ENCODE measurements around the gene TEX38.
"Not testable (repeated sequence)": the region's sequence is repeated elsewhere in the genome, so short reads cannot be mapped to it uniquely, and the experiment has no call there.

Gene TEX38

DNA sequence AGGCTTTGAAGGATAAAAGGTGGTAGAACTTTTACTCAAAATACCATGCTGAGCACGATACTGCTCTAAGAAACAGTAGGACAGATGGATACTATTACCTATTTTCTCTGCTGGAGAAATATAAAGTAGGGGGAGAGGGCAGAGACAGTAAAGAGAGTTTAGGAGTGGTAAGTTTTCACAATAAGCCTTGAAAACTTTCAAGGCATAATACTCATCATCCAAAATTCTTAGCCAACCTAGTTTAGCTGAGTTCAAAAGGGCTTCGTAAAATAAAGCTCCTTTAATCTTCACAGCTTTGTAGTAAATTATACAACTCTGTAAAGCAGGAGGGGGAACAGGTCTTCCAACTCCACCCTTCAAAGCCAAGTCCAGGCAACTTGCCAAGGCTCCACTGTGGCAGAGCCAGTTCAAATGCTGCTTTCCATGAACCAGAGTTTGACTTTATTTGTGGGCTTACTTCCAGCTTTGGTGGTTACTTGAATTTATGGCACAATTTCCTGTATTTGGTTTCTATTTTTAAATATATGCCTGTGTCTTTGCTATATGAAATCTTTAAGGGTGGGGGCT is 15.5 kb downstream of the TEX38 start:
- DNase-seq (ENCODE audit: low read depth in 2 of 3, low spot score in 1 of 3): no peak

DNA sequence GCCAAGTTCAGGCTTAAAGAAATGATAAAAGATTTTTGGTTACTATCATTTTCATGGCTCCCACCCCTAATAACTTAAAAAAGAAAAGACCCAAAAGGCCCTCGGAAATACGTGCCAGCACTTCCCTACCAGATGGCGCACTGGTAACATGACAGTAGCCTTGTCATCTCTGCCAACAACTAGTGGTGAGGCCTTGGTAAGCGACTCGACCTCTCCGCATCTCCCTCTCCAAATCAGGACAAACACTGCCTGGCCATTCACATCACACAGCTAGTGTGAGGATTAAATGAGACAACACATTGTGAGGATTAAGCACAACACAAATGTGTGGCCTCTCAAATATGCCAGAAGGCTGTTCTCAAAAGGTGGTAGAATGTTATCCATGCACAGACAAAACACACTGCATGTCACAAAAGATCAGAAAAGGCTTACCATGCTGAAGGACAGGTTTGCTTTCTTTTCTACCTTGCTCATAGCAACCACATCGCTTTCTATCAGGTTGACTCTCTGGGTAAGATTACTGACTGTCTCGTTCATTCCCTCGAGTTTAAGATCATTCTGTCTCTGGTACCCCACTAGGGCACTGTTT is 16.4 kb downstream of the TEX38 start:
- no peak for DNase-seq (ENCODE audit: low read depth in 2 of 3, low spot score in 1 of 3)

DNA sequence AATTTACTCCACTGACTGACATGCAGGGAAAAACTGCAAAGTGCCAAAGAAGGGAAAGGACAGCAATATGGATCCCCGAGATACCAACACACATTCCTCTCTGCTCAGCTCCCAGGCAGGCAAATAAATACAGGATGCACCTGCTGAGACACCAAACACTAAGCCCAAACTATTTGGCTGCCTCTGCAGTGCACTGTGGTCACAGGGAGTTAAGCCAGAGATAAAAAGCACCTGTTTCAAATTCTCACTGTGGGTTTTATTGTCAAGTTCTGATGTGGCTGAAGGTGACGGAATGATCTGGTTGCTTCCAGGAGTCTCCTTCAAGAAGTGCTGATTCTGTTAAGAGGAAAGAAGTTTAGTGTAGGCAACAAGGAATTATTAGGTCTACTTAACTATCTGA is 17.7 kb downstream of the TEX38 start:
- DNase-seq (ENCODE audit: low read depth in 2 of 3, low spot score in 1 of 3): no peak

DNA sequence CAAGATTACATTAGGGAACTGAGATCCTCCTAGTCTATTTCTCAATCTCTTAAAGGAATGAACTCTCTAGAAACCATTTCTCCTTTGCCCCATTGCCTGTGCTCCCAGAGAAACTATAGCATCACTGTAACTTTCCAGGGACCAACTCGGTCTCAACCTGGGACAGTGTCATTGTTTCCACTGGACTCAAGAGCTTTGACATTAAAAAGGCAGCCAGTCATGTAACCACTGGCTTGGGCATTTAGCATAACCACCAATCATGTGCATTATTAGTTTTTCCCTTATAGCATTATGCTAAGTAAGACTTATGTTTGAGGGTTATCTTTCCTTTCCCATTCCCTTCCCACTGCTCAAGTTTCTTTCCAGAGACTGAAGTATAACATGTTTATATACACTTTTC is 18.2 kb downstream of the TEX38 start:
- no peak for DNase-seq (ENCODE audit: low read depth in 2 of 3, low spot score in 1 of 3)

DNA sequence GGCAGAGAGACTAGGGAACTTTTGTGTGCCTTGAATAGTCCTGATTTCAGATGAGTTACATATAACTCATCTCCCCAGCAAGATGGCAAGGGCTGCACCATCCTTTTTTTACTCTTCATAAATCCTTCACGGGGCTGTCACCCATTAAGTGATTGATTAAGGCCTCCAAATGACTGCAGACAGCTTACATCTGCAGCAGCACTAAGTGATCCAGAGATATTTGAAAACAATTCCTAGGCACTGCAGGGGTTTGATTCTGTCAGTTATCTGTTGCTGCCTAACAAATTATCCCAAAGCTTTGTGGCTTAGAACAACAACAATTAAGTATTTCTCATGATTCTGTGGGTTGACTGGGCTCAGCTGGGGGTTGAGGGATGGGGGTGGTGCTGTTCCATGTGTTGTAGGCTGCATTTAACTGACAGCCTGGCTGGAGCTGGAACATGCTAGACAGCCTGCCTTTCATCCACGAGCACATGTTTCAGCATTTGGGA is 19.3 kb downstream of the TEX38 start:
- no peak for DNase-seq (ENCODE audit: low read depth in 2 of 3, low spot score in 1 of 3)

DNA sequence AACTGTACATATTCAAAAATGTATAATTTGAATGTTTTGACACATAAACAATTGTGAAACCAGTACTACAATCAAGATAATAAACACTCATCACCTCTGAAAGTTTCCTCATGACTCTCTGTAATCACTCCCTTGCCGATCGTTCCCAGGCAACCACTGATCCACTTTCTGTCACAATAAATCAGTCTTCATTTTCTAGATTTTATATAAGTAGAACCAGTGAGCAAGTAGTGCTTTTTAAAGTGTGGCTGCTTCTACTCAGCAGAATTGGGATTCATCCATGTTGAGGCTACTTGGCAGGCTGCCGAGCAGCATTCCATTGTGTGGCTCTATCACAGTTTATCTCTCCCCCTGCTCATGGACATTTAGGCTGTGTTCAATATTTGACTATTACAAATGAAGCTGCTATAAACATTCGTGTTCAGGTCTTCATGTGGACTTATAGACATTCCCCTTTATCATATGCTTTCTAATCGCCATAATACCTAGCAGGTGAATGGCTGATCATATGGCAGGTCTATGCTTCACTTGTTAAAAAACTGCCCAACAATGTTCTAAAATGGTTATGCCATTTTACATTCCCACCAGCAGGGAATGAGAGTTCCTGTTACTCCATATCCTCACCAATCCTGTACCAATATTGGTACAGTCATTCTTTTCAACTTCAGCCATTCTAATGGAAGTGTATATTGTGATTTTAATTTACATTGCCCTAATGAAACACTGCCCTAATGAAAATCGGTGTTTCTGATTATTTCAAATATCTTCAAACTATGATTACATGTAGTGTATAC is 20.5 kb downstream of the TEX38 start:
- DNase-seq (ENCODE audit: low read depth in 2 of 3, low spot score in 1 of 3): no peak

DNA sequence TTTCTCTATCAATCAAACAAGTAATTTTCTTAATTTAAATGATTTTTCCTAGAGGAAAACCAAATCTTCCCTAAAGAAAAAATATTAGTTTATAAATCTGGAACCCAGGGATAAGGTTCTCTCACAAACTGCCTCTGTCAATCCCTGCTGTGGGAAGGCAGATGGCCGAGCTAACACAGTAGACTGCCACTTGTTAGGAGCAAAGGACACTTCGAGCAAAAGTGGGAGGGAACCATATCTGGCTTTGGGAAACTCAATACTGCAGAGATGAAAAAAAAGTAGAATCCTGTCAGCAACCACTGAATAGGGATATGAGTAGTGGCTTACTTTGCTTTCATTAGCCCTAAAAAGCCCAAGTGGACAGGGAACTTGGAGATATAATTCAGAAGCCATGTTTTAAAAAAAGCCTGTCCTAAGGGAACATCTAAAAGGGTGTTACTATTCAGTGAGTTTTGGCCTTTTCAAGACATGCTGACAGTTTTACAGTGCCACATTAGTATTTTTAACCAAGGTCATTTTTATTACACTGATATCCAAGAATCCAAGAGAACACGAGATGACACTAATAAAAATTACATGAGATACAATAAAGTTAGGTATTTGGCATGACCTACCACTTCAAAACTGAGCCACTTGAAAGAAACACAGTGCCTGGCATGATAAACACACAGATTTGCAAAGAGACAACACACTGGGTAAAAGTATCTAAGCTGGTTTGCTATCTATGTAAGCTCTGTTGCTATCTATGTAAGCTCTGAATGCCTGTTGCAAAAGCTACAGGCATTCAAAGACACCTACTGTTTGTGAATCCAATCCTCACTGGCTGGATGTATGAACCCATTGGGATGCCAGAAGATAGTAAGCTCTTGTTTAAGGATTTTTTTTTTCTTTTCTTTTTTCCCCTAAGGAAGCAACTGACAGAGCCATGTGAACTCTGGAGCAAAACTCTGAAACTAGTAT is 21.4 kb downstream of the TEX38 start:
- DNase-seq (ENCODE audit: low read depth in 2 of 3, low spot score in 1 of 3): no peak

DNA sequence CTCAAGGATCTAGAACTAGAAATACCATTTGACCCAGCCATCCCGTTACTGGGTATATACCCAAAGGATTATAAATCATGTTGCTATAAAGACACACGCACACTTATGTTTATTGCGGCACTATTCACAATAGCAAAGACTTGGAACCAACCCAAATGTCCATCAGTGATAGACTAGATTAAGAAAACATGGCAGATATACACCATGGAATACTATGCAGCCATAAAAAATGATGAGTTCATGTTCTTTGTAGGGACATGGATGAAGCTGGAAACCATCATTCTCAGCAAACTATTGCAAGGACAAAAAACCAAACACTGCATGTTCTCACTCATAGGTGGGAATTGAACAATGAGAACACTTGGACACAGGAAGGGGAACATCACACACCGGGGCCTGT is 23.0 kb downstream of the TEX38 start:
- not testable (repeated sequence) for DNase-seq (ENCODE audit: low read depth in 2 of 3, low spot score in 1 of 3)

DNA sequence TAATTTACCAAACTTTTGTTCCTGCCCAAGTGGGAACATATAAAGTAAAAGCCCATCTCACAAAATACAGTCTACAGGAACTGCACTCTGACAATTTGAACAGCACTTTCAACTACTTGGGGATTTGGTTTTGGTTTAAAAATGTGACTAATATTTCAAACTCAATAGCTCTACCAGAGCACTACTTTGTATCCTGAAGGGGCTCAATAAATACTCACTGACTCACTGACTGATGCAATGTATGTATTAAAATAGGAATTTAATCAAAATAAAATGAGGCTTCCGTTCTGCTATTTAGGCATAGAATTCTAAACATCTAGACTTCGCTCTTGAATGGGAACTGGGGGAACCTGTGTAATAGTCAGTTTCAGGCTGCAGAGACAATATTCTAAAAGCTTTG is 25.4 kb downstream of the TEX38 start:
- DNase-seq (ENCODE audit: low read depth in 2 of 3, low spot score in 1 of 3): no peak

DNA sequence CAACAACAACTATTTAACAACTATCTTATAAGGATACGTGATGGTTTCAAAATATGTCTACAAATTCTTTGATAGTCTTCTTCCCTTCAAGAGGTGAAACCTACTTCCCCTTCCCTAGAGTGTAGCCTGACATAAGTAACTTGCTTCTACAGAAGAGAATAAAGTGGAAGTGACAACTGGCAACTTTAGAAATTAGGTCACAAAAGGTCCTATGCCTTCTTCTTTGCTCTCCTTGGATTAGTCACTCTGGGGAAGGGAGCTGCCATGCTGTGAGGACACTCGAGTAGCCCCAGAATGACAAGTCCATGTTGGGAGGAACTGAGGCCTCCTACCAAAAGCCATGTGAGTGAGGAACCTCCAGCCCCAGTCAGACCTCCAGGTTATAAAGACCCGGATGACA is 28.0 kb downstream of the TEX38 start:
- no peak for DNase-seq (ENCODE audit: low read depth in 2 of 3, low spot score in 1 of 3)

DNA sequence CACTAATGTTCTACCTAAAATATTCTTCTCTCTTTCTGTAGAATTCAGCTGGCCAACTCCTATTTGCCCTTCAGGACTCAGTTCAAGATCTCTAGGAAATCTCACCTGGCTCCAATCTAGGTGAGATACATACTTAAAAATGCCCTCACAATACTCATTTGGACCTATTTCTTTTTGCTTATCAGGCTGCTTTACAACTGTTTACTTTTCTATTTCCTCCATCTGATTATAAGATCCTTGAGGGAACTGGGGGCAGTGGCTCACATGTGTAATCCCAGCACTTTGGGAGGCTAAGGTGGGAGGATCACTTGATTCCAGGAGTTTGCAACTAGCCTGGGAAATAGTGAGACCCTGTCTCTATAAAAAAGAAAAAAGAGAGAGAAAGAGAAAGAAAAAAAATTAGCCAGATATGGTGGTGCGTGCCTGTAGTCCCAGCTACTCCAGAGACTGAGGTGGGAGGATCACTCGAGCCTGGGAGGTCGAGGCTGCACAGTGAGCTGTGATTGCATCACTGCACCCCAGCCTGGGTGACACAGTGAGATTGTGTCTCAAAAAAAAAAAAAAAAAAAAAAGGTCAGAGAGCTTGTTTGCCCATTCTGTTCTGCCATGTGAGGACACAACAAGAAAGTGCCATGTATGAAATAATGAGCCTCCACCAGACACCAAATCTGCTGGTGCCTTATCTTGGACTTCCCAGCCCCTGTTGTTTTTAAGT is 32.4 kb downstream of the TEX38 start:
- DNase-seq (ENCODE audit: low read depth in 2 of 3, low spot score in 1 of 3): no peak

DNA sequence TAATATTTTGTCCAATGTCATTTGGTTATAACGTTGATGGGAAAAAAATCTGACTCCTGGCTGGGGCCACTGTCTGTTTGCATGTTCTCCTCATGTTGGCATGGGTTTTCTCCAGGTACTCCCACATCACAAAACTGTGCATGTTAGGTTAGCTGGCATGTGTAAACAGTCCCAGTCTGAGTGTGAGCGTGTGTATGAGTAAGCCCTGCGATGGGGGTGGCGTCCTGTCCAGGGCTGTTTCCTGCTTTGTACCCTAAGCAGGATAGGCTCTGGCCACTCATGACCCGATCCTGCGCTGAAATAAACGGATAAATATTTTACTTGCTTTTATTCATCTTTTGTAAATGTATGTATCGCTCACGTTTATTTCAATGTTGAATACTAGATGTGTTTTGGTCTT is 33.8 kb downstream of the TEX38 start:
- DNase-seq (ENCODE audit: low read depth in 2 of 3, low spot score in 1 of 3): no peak

DNA sequence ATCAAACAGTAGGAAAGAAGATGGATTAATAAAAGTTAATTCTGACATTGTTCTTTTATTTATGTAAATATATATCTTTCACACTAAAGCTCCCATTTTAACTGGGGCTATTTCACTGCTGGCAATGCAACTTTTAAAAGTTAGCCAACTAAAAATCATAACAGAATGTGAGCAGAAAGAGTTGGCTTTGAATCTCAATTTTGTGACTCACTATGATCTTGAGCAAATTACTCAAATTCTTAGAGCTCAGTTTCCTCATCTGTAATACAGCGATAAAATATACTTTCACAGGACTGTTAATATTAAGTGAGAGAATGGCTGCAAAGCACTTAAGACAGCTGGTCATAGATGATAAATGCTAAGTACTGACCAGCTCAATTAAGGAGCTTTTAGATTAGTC is 36.5 kb downstream of the TEX38 start:
- no peak for DNase-seq (ENCODE audit: low read depth in 2 of 3, low spot score in 1 of 3)

DNA sequence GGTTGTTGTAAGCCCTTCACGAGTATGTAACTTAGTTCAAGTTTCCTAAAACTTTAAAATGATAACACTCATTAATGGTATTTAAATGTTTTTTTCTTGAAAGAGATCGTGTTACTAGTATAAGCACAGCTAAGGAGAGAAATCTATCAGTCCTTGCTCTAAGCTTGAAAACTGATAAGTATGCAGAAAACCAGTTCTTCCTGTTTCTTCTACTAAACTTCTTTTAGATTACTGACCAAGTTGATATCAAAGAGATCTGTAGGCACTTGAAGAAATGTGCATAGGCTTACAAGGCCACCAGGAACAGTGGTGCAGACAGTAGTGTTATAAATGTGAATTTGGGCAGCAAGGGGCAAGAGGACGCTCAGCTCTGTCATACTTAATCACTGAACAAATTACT is 43.3 kb downstream of the TEX38 start:
- no peak for DNase-seq (ENCODE audit: low read depth in 2 of 3, low spot score in 1 of 3)

DNA sequence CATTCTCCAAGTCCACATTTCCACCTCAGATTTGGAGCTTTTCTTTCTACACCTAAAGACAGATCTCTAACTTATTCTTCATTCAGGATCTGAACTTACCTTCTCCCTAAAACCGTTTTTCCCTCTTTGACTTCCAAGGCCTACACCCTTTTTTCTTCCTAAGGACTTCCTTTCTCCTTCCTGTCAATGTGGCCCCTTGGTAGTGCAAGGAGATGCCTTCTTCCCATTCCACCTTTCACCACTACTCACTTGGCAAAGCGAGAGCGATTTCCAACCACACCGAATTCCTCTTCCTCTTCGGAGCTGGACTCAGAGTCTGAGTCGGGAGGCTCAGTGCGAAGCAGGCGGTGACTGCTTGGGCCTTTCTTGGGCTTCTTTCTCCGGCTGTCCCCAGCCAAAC is 46.0 kb downstream of the TEX38 start:
- DNase-seq (ENCODE audit: low read depth in 2 of 3, low spot score in 1 of 3): no peak

DNA sequence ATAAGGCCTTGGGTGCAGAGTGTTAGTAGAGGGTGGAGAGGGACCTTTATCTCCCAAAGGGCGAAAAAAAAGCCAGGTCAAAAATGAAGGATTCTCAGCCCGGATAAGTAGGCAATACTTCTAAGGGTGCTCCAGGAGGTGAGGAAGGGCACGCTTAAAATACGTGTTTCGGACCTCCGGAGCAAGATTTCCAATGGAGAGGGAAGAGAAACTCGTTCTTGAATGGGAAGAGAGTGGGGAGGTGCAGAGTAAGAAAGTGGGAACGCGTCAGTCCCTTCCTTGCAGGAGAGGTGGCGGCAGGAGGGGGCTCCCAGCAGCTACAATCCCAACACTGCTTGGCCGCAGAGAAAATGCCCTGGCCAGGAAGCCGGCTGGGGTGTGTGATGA is 46.7 kb downstream of the TEX38 start:
- DNase-seq (ENCODE audit: low read depth in 2 of 3, low spot score in 1 of 3): no peak

DNA sequence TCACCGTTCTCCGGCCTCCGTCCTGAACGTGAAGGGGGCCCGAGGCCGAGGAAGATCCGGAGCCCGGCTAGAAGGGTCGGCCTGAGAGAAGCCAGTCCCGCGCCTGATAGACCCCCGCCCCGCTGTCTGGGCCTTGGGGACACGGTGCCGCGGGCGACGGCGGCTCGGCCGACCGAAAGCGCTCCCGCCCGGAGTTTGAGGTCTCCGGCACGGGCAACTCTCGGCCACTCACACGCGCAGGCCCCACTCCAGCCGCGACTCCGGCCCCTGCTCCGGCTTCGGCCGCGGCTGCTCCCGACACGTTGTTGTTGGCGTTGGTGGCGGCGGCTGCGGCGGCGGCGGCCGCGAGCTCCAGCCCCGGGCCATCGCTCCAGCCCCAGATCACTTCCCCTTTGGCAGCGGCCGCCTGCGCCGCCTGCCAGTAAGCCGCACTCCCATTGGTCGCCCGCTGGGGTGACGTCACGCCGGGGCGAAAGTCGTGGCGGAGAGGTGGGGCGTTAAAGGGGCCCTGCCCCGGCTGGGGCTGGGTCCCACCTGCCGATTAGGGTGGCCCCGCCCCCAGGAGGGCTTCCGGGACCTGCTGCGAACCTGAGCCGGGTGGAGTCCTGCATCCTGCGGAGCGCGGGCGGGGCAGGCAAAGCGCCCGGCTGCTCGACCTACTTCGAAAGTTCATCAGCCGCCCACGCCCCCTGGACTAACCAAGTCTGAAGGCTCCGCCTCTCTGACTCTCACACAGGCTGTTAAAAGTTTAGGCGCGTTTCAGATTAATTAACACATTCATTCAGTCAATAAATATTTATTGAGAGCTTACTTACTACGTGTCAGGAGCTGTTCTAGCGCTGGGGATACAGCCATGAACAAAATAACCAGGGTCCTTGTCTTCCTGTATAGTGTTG is 47.3 kb downstream of the TEX38 start, which contains the start of gene EFCAB14:
Gene EFCAB14 (minus strand): TSS at position 388 of the 896 bp plus-strand sequence. CDS start 1,027 bp downstream, outside the sequence.
- peak; percentile 98 to 99 (median 98) for DNase-seq (ENCODE audit: low read depth in 2 of 3, low spot score in 1 of 3)

DNA sequence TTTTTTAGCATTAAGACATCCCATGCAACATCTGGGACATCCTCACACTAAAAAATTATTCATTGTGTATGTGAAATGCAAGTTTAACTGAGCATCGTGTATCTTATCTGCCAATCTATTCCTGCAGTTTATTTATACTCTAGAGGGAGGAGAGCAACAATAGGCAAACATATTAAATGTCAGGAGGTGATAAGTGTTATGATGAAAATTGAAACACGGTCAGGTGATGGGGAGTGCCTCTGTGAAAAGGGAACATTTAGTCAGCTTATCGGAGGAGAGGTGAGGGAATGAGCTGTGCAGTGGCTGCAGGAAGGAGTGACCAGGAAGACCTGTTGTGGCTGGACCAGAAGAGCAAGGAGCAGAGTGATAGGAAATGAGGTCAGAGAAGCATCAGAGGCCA is 48.0 kb downstream of the TEX38 start:
- no peak for DNase-seq (ENCODE audit: low read depth in 2 of 3, low spot score in 1 of 3)

DNA sequence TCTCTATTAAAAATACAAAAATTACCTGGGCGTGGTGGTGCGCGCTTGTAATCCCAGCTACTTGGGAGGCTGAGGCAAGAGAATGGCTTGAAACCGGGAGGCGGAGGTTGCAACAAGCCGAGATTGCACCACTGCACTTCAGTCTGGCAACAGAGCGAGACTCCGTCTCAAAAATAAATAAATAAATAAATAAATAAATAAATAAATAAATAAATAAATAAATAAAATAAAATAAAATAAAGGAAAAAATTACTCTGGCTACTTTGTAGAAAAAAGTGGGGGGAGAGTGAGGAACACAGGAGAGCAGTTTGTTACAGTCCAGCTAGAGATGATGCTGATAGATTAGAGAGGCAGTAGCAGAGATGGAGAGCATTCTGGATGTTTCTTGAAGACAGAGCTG is 48.7 kb downstream of the TEX38 start:
- not testable (repeated sequence) for DNase-seq (ENCODE audit: low read depth in 2 of 3, low spot score in 1 of 3)

DNA sequence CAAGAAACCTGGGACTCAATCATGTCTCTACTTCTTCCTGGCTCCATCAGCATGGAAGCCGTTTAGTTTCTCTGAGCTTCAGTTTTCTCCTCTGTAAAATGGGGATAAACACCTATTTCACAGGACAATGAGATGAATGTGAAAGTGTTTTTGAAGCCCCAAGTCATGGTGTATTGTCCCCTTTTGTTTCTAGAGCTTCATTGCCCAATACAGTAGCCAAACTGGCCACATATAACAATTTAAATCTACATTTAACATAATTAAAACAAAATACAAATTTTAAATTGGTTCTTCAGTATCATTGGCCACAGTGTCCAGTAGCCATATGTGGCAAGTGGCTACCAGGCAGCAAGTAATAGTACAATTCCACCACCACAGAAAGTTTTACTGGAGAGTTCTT is 49.5 kb downstream of the TEX38 start:
- DNase-seq (ENCODE audit: low read depth in 2 of 3, low spot score in 1 of 3): no peak

All from stimulated activated CD4-positive, alpha-beta T cell treated with anti-CD3 and anti-CD28 coated beads, Interleukin-12 subunit alpha, Interleukin-12 subunit beta, amount 100 ng/mL, for 48 hours (primary cell).